Prostate gland (tissue), 2 donors: Measurements from ENCODE around the gene SCD. TPM values are rescaled to one million over a fixed set of nuclear protein-coding genes. Genes with fewer than 3 reads are reported as not detected.

Experiments
- DNase-seq: peaks from one replicate; pipeline ENCODE4 v3.0.0-alpha.2; 2019; ENCODE audit warnings: low spot score
- H3K27ac ChIP-seq, 2 donors: fragments of 200-600 bp; sonication (generic); 2 replicates each; pipeline ENCODE4 v1.5.1; 2017 to 2019
- H3K27me3 ChIP-seq: fragments of 200-600 bp; sonication (generic); replicated peaks from 2 replicates; pipeline ENCODE4 v1.5.1; 2019; ENCODE audit not compliant: insufficient read depth
- H3K36me3 ChIP-seq, 2 donors: fragments of 200-600 bp; sonication (generic); 1 replicate in 1 of 2; 2 replicates in 1 of 2; pipeline versions ENCODE4 v1.5.1 to v1.8.1; 2017 to 2019
- H3K4me1 ChIP-seq: fragments of 200-600 bp; sonication (generic); replicated peaks from 2 replicates; pipeline ENCODE4 v1.5.1; 2019
- H3K4me3 ChIP-seq, 2 donors: fragments of 200-600 bp; sonication (generic); 2 replicates each; pipeline ENCODE4 v1.5.1; 2017 to 2019
- H3K9me3 ChIP-seq: fragments of 200-600 bp; sonication (generic); 2 replicates; pipeline ENCODE4 v1.5.1; 2017
- POLR2A ChIP-seq: fragments of 450-650 bp; IDR thresholded peaks from one replicate; pipeline ENCODE4 v1.6.1; 2016; ENCODE audit warnings: antibody characterized with exemption, mild to moderate bottlenecking
- POLR2AphosphoS5 ChIP-seq: sonication (generic); formaldehyde crosslinking; IDR thresholded peaks from one replicate; pipeline ENCODE4 v1.6.1; 2017; ENCODE audit warnings: antibody characterized with exemption
- WGBS: methylation state at CpG from one replicate; pipeline ENCODE4 v1.1.5; 2018; 5-methylcytosine and 5-hydroxymethylcytosine counted together
- intact Hi-C: fragments of 100-400 bp; cut with DNase I; formaldehyde crosslinking; loops from one replicate; pipeline ENCODE4 v1.14.2; 2022
- total RNA-seq, 2 donors: library from RNA; depleted of rRNA; stranded (reverse); fragments of >200 nt; gene quantifications; one replicate each; pipeline ENCODE4 v1.1.0, GENCODE V29; 2016
- TF ChIP-seq, protein P1 (sequence below), 4 experiments: fragments of 200-600 bp in 2 of 4; fragments of 450-650 bp in 2 of 4; sonication (generic) in 2 of 4; IDR thresholded peaks; 1 replicate in 3 of 4; 2 replicates in 1 of 4; pipeline ENCODE4 v1.5.1; 2016 to 2019; ENCODE audit warnings: antibody characterized with exemption in 4 of 4, mild to moderate bottlenecking in 2 of 4, moderate library complexity in 2 of 4

Gene SCD
- total RNA-seq, 2 donors from 2014 or later: 95.5 to 179 TPM

DNA sequence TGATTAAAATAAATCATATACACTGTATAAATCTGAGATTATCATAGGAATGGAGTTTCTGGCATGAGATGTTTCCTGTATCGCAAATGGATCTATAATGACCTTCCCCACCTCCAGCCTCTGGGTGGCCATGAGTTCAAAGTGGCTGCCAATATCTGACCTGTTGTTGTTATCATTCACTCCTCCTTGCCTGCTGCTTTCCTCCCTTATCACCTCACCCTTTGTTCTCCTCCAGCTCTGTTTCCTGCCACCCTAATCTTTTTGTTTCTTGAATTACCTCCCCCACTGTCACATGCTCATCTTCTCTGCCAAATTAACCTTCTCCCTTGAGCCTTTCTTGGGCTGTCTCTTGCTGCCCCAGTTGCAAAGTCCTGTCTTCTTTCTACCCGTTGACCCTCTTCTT lies 12.0 kb downstream of the SCD start:
- WGBS: 64% methylated on average over 2 of the region's 2 CpGs
- H3K27ac ChIP-seq: peak overlapping the region in 1 of 2 donors; percentile 46
- DNase-seq: no peak
- no peaks in the 10 kb centered on the region for H3K36me3 ChIP-seq
- H3K9me3 ChIP-seq: no peaks in the 10 kb centered on the region
- no peak for TF ChIP-seq POLR2AphosphoS5
- TF ChIP-seq POLR2A: no peak
- TF ChIP-seq, protein P1, sequence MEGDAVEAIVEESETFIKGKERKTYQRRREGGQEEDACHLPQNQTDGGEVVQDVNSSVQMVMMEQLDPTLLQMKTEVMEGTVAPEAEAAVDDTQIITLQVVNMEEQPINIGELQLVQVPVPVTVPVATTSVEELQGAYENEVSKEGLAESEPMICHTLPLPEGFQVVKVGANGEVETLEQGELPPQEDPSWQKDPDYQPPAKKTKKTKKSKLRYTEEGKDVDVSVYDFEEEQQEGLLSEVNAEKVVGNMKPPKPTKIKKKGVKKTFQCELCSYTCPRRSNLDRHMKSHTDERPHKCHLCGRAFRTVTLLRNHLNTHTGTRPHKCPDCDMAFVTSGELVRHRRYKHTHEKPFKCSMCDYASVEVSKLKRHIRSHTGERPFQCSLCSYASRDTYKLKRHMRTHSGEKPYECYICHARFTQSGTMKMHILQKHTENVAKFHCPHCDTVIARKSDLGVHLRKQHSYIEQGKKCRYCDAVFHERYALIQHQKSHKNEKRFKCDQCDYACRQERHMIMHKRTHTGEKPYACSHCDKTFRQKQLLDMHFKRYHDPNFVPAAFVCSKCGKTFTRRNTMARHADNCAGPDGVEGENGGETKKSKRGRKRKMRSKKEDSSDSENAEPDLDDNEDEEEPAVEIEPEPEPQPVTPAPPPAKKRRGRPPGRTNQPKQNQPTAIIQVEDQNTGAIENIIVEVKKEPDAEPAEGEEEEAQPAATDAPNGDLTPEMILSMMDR (IDR thresholded peaks at IDR 0.05): no peak
- no peak overlapping the region for H3K4me3 ChIP-seq
- H3K4me1 ChIP-seq: peaks cover 9% of the 10 kb centered on the region
- no peaks in the 10 kb centered on the region for H3K27me3 ChIP-seq
- intact Hi-C loops: no loop called here

DNA sequence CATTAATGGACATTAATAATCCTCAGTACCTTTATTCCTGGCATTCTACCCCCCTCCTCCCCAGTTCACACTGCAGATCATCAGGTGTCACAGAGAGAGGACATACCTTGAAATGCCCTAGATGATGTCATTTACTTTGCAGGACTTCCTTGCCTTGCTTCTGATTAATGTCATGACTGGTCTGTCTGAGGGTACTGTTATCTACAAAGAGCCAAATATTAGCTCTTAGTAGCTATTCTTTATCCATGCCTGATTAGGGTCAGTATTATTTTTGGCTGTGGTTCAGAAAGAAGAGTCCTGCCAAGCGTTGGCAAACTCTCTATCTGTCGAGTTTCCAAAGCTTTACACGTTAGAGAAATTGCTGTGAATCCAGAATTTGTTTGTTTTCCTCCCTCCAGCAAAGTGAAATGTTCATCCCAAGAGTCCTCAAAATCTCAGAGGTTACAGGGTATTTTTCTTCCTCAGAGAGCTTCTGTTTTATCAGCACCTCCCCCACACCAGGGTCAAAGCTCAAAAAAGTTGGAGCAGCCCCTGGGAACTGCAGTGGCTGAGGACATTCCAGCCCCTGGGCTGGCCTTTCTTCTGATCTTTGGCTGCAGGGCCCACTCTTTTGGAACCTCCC lies 12.6 kb downstream of the SCD start:
- Histone ChIP-seq H3K36me3 (no peaks in the 10 kb centered on the region), H3K27me3 (no peaks in the 10 kb centered on the region), H3K4me3 (no peak overlapping the region), H3K9me3 (no peaks in the 10 kb centered on the region), H3K27ac (peak overlapping the region; percentile 46 to 56), H3K4me1 (peaks cover 13% of the 10 kb centered on the region)
- 10% methylated on average over 3 of the region's 3 CpGs for WGBS
- DNase-seq: no peak
- intact Hi-C loops: no loop called here
- TF ChIP-seq POLR2A (no peak), POLR2AphosphoS5 (no peak)
- TF ChIP-seq, protein P1 (IDR thresholded peaks at IDR 0.05): no peak

DNA sequence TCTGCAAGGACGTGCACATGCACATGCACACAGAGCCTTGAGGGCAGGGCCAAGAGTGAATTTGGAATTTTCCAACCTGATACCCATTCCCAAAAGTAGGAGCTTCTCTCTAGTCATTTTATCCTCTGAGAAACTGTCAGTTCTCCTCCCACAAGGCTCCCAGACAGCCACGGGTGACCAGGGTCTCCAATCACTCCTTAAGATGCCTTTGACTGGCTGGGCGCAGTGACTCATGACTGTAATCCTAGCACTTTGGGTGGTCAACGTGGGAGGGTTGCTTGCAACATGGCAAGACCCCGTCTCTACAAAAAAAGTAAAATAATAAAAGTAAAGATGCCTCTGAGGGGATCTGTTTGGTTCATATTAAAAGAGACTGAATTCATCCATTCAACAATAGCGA lies 13.2 kb downstream of the SCD start:
- Histone ChIP-seq H3K4me3 (no peak overlapping the region), H3K4me1 (peaks cover 13% of the 10 kb centered on the region), H3K9me3 (no peaks in the 10 kb centered on the region), H3K36me3 (no peaks in the 10 kb centered on the region), H3K27me3 (no peaks in the 10 kb centered on the region), H3K27ac (peak overlapping the region in 1 of 2 donors; percentile 46)
- DNase-seq: no peak
- intact Hi-C loops: no loop called here
- TF ChIP-seq POLR2A (no peak), POLR2AphosphoS5 (no peak)
- TF ChIP-seq, protein P1 (IDR thresholded peaks at IDR 0.05): no peak
- 68% methylated on average over 6 of the region's 6 CpGs for WGBS

DNA sequence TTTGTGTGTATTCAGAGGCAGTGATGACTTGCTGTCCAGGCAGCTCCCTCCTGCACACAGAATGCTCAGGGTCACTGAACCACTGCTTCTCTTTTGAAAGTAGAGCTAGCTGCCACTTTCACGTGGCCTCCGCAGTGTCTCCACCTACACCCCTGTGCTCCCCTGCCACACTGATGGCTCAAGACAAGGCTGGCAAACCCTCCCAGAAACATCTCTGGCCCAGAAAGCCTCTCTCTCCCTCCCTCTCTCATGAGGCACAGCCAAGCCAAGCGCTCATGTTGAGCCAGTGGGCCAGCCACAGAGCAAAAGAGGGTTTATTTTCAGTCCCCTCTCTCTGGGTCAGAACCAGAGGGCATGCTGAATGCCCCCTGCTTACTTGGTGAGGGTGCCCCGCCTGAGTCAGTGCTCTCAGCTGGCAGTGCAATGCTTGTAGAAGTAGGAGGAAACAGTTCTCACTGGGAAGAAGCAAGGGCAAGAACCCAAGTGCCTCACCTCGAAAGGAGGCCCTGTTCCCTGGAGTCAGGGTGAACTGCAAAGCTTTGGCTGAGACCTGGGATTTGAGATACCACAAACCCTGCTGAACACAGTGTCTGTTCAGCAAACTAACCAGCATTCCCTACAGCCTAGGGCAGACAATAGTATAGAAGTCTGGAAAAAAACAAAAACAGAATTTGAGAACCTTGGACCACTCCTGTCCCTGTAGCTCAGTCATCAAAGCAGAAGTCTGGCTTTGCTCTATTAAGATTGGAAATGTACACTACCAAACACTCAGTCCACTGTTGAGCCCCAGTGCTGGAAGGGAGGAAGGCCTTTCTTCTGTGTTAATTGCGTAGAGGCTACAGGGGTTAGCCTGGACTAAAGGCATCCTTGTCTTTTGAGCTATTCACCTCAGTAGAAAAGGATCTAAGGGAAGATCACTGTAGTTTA lies 15.8 kb downstream of the SCD start:
- peak overlapping the region; percentile 45 to 69 for H3K27ac ChIP-seq
- no peaks in the 10 kb centered on the region for H3K9me3 ChIP-seq
- H3K36me3 ChIP-seq: no peaks in the 10 kb centered on the region
- intact Hi-C loops: no loop called here
- H3K4me1 ChIP-seq: peaks cover 9% of the 10 kb centered on the region
- 44% methylated on average over 6 of the region's 6 CpGs for WGBS
- DNase-seq: no peak
- H3K27me3 ChIP-seq: no peaks in the 10 kb centered on the region
- no peak overlapping the region for H3K4me3 ChIP-seq
- TF ChIP-seq POLR2AphosphoS5 (no peak), POLR2A (no peak)
- TF ChIP-seq, protein P1 (IDR thresholded peaks at IDR 0.05): no peak
